ENCODE measurements around the gene HEY2. TPM values are rescaled to one million over a fixed set of nuclear protein-coding genes. Genes with fewer than 3 reads are reported as not detected.

Gene HEY2
- total RNA-seq, 1 donor from 2014 or later: 2.3 TPM

- DNase-seq: no peak
Observed at GRCh38 chr6:125745281-125746018, 4.0 kb upstream of the HEY2 start.

- no peak for DNase-seq
Observed at GRCh38 chr6:125746019-125746414, 3.4 kb upstream of the HEY2 start.

- DNase-seq: peak; percentile 49
Observed at GRCh38 chr6:125746731-125747588, 2.5 kb upstream of the HEY2 start.

GRCh38 chr6:125747589-125748405, 1.6 kb upstream of the HEY2 start:
- DNase-seq: no peak

GRCh38 chr6:125748406-125749172, 843 bp upstream of the HEY2 start:
- peak; percentile 45 for DNase-seq

- no peak for DNase-seq
Observed at GRCh38 chr6:125749865-125750691, 646 bp downstream of the HEY2 start.

DNA sequence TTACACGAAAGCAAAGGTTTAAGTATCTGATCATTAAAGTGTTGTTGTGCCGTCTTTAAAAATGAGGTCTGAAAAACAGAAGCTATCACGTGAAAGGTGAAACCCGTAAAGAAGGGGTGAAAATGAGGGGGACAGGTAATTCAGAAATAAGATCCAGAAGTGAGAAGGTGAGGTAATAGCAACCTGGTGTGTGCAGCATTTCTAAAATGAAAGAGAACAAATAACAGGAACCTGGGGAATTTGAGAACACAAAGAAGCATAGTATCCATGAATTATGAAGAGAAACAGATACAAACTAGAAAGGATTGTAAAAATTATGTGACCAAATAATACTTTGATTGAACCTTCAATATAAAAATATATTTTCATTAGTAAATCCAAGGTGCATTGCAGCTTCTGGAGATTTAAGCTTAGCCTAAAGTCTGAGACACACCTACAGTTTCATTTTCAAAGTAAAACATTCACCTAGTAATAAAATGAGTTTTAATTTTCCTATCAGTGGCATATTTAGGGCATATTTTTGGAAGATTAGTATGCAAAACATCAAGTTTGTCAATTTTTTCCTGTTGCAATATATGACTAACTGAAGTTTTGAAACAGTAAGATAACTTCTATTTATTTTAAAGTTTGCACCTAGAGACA, 1.4 kb downstream of the HEY2 start:
- DNase-seq: no peak

DNA sequence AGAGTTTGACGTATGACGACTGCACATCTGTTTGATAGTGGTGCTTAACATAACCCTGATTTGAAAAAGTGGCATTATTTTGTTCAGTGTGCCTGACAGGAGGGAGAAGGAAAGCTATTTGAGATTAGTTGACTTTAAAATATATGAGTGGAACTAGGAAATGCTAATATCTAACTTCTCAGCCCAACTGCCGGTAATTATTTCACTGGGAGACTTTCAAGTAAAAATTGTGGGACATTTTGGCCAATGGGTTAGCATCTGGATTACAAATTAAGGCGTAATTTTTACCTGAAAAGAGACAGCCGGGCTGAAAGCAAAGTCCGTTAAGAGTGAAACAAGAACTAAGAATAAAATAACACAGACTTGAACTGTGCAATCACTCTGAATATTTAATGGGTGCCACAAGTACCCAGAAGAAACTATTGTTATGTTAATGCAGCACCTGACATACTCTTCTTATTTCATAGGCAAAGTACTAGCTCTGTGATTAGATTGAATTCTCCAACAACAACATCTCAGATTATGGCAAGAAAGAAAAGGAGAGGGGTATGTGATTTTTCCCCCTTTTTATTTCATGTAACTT, 2.0 kb downstream of the HEY2 start:
- no peak for DNase-seq

- DNase-seq: no peak
Observed at GRCh38 chr6:125752773-125753172, 3.3 kb downstream of the HEY2 start.

DNA sequence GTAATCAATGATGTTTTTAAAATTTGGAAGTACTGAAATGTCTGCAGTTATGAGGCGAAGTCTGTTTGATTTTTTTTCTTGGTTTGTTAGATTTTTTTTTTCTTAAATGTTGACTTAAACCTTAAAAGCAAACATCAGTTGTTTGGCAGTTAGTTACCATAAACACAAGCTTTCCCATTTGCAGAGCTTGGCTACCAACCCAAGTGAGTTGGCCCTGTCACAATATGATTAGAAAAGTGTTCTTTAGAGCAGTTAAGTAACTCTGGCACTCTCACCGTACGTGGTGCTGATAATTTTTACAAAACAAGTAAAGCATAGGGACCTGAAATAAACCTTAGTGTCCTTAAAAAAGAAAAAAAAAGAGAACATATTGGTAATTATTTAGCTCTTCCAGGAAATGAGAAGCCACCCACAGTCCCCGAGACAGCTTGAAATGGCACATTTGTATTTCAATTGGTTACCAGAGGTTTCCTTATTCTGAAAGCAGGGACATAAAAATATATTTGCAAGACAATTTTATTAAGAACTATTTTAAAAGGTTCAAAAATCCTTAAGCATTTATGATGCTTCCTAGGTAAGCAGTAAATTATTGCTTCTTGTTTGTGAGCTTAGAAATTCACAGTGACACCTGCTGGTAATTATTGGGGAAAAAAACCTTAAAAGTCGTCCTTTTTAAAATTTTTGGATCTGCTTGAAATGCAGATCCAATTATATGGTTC, 3.9 kb downstream of the HEY2 start:
- peak; percentile 2 for DNase-seq

DNA sequence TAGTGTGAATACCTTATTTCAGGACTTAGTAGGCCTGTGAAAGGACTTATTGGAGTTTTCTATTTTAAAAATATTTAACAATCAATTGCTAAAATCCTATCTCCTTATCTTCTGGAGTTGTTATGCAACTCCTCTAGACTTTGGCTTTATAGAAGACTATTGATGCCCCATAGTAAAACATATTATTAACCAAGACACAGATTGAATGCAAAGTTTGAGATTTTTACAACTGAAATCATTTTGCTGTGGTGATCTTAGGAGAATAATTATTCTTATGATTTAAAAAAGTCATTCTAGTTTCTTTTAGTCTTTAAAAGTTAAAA, 4.5 kb downstream of the HEY2 start:
- DNase-seq: no peak

GRCh38 chr6:125754566-125754965, 5.1 kb downstream of the HEY2 start:
- DNase-seq: no peak

DNA sequence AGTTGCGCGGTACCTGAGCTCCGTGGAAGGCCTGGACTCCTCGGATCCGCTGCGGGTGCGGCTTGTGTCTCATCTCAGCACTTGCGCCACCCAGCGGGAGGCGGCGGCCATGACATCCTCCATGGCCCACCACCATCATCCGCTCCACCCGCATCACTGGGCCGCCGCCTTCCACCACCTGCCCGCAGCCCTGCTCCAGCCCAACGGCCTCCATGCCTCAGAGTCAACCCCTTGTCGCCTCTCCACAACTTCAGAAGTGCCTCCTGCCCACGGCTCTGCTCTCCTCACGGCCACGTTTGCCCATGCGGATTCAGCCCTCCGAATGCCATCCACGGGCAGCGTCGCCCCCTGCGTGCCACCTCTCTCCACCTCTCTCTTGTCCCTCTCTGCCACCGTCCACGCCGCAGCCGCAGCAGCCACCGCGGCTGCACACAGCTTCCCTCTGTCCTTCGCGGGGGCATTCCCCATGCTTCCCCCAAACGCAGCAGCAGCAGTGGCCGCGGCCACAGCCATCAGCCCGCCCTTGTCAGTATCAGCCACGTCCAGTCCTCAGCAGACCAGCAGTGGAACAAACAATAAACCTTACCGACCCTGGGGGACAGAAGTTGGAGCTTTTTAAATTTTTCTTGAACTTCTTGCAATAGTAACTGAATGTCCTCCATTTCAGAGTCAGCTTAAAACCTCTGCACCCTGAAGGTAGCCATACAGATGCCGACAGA, 9.9 kb downstream of the HEY2 start:
- DNase-seq: no peak

GRCh38 chr6:125759959-125760457, 10.6 kb downstream of the HEY2 start:
- no peak for DNase-seq

- DNase-seq: no peak
Observed at GRCh38 chr6:125764121-125764671, 14.8 kb downstream of the HEY2 start.

- DNase-seq: no peak
Observed at GRCh38 chr6:125765944-125766343, 16.5 kb downstream of the HEY2 start.

GRCh38 chr6:125766641-125767040, 17.2 kb downstream of the HEY2 start:
- no peak for DNase-seq

- DNase-seq: no peak
Observed at GRCh38 chr6:125769147-125769783, 19.8 kb downstream of the HEY2 start.

All from skin of body (tissue), 2 donors.